ENCODE measurements around the gene EFTUD2. TPM values are rescaled to one million over a fixed set of nuclear protein-coding genes. Genes with fewer than 3 reads are reported as not detected.

Gene EFTUD2
- total and polyA plus RNA-seq, 2 donors = 44.0 to 65.8 TPM

DNA sequence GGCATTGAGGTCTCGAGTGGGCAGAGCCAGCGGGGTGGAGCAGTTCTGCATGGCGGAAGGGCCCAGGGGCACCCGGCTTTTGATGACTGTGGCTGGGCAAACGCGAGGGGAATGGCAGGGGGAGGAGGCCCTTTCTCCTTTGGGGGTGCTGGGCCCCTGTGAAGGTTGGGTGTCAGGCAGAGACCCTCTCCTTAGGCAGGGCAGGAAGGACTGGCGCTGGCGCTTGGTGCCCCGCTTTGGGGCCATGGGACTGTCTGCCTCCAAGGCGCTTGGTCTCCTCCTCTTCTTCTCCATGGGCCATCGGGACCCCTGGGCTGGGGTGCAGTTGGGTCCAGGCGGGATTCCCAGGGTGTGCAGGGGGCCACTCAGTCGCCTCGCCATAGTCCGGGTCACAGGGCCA is 28.9 kb upstream of the EFTUD2 start:
- Histone ChIP-seq H3K4me3 (ENCODE audit: low read length in 2 of 2) (no peak overlapping the region), H3K4me1 (ENCODE audit: control insufficient read depth in 2 of 2, insufficient read depth in 2 of 2, low read length in 2 of 2) (no peaks in the 10 kb centered on the region), H3K27me3 (ENCODE audit: control insufficient read depth in 2 of 2, insufficient read depth in 1 of 2, low read length in 1 of 2) (peaks cover 0 to 4% of the 10 kb centered on the region in 2 donors), H3K9me3 (ENCODE audit: control insufficient read depth in 2 of 2, insufficient read depth in 1 of 2, low read length in 1 of 2) (no peaks in the 10 kb centered on the region), H3K27ac (ENCODE audit: low read depth in 1 of 2, low read length in 1 of 2) (no peak overlapping the region), H3K36me3 (ENCODE audit: control insufficient read depth in 2 of 2, insufficient read depth in 2 of 2, low read length in 1 of 2) (peaks cover 64 to 75% of the 10 kb centered on the region in 2 donors)
- 97% methylated on average over 15 of the region's 15 CpGs for WGBS
- no peak for DNase-seq (ENCODE audit: low read depth in 6 of 9, low spot score in 9 of 9)

- Histone ChIP-seq H3K27ac (ENCODE audit: low read depth in 1 of 2, low read length in 1 of 2) (no peak overlapping the region), H3K36me3 (ENCODE audit: control insufficient read depth in 2 of 2, insufficient read depth in 2 of 2, low read length in 1 of 2) (peaks cover 60 to 70% of the 10 kb centered on the region in 2 donors), H3K9me3 (ENCODE audit: control insufficient read depth in 2 of 2, insufficient read depth in 1 of 2, low read length in 1 of 2) (no peaks in the 10 kb centered on the region), H3K27me3 (ENCODE audit: control insufficient read depth in 2 of 2, insufficient read depth in 1 of 2, low read length in 1 of 2) (peaks cover 0 to 8% of the 10 kb centered on the region in 2 donors), H3K4me3 (ENCODE audit: low read length in 2 of 2) (no peak overlapping the region), H3K4me1 (ENCODE audit: control insufficient read depth in 2 of 2, insufficient read depth in 2 of 2, low read length in 2 of 2) (no peaks in the 10 kb centered on the region)
- 98% methylated on average over 3 of the region's 3 CpGs for WGBS
- no peak for DNase-seq (ENCODE audit: low read depth in 6 of 9, low spot score in 9 of 9)
Measured at GRCh38 chr17:44927696-44928095, 28.5 kb upstream of the EFTUD2 start.

DNA sequence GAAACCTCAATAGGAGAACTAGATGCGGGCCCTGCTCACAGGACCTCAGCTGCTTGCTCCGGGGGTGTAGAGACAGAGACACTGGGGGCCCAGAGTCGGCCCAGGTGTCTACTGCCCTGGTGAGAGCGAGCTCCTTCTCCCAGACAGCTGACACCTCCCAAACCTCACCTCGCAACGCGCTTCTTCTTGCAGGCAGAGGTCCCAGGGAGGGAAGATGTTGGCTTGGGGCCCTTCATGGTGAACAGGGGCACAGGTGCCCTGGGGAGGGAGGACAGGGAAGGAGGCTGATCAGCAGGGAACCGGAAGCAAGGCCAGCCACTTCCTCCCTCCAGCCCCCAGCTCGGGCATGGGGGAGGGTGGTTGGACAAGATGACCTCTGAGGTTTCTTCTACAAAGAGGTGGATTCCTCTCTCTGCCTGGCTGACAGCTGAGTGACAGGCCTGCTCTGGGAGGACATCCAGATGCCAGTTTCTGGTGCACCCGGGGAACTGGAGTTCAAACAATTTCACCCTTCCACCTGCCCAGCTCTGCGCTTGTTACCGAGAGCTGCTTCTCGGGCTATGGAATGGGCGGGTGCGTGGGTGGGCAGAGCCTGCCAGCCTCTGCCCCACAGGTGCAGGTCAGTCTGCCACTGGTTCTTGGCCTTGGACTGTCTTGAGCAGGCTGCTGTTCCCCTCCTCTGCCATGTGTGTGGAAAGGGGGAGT is 27.7 kb upstream of the EFTUD2 start:
- H3K4me3 ChIP-seq (ENCODE audit: low read length in 2 of 2) = no peak overlapping the region
- DNase-seq (ENCODE audit: low read depth in 6 of 9, low spot score in 9 of 9) = no peak
- H3K27ac ChIP-seq (ENCODE audit: low read depth in 1 of 2, low read length in 1 of 2) = no peak overlapping the region
- peaks cover 53 to 63% of the 10 kb centered on the region in 2 donors for H3K36me3 ChIP-seq (ENCODE audit: control insufficient read depth in 2 of 2, insufficient read depth in 2 of 2, low read length in 1 of 2)
- WGBS = 94% methylated on average over 15 of the region's 15 CpGs
- H3K9me3 ChIP-seq (ENCODE audit: control insufficient read depth in 2 of 2, insufficient read depth in 1 of 2, low read length in 1 of 2) = no peaks in the 10 kb centered on the region
- no peaks in the 10 kb centered on the region for H3K4me1 ChIP-seq (ENCODE audit: control insufficient read depth in 2 of 2, insufficient read depth in 2 of 2, low read length in 2 of 2)
- peaks cover 0 to 16% of the 10 kb centered on the region in 2 donors for H3K27me3 ChIP-seq (ENCODE audit: control insufficient read depth in 2 of 2, insufficient read depth in 1 of 2, low read length in 1 of 2)

GRCh38 chr17:44925731-44926697 is 26.8 kb upstream of the EFTUD2 start:
- no peak overlapping the region for H3K4me3 ChIP-seq (ENCODE audit: low read length in 2 of 2)
- peaks cover 0 to 24% of the 10 kb centered on the region in 2 donors for H3K27me3 ChIP-seq (ENCODE audit: control insufficient read depth in 2 of 2, insufficient read depth in 1 of 2, low read length in 1 of 2)
- H3K4me1 ChIP-seq (ENCODE audit: control insufficient read depth in 2 of 2, insufficient read depth in 2 of 2, low read length in 2 of 2) = no peaks in the 10 kb centered on the region
- 97% methylated on average over 18 of the region's 18 CpGs for WGBS
- H3K27ac ChIP-seq (ENCODE audit: low read depth in 1 of 2, low read length in 1 of 2) = no peak overlapping the region
- peaks cover 44 to 53% of the 10 kb centered on the region in 2 donors for H3K36me3 ChIP-seq (ENCODE audit: control insufficient read depth in 2 of 2, insufficient read depth in 2 of 2, low read length in 1 of 2)
- no peak for DNase-seq (ENCODE audit: low read depth in 6 of 9, low spot score in 9 of 9)
- no peaks in the 10 kb centered on the region for H3K9me3 ChIP-seq (ENCODE audit: control insufficient read depth in 2 of 2, insufficient read depth in 1 of 2, low read length in 1 of 2)

DNA sequence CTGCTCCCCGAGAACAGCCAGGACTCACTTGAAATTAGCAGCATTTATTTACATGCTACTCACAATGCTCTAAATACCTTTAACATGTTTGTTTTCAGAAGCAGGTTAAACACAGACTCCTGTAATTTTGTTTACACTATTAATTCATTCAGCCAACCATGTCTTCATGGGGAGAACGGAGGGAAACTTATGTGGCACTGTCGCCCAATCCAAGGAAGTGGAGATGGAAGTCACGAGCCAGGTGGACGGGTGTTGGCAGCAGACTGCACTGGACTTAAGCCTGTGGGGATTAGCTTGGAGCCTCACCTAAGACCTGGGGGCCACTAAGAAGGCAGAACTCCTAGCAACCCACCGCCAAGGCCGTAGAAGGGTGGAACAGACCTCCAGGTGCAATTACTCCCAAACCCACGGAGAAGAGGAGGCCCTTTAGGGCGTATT is 24.9 kb upstream of the EFTUD2 start:
- Histone ChIP-seq H3K4me3 (ENCODE audit: low read length in 2 of 2) (no peak overlapping the region), H3K27me3 (ENCODE audit: control insufficient read depth in 2 of 2, insufficient read depth in 1 of 2, low read length in 1 of 2) (peaks cover 0 to 43% of the 10 kb centered on the region in 2 donors), H3K9me3 (ENCODE audit: control insufficient read depth in 2 of 2, insufficient read depth in 1 of 2, low read length in 1 of 2) (no peaks in the 10 kb centered on the region), H3K4me1 (ENCODE audit: control insufficient read depth in 2 of 2, insufficient read depth in 2 of 2, low read length in 2 of 2) (no peaks in the 10 kb centered on the region), H3K36me3 (ENCODE audit: control insufficient read depth in 2 of 2, insufficient read depth in 2 of 2, low read length in 1 of 2) (peaks cover 35% of the 10 kb centered on the region in 2 donors), H3K27ac (ENCODE audit: low read depth in 1 of 2, low read length in 1 of 2) (no peak overlapping the region)
- WGBS = 93% methylated on average over 9 of the region's 9 CpGs
- DNase-seq (ENCODE audit: low read depth in 6 of 9, low spot score in 9 of 9) = no peak

DNA sequence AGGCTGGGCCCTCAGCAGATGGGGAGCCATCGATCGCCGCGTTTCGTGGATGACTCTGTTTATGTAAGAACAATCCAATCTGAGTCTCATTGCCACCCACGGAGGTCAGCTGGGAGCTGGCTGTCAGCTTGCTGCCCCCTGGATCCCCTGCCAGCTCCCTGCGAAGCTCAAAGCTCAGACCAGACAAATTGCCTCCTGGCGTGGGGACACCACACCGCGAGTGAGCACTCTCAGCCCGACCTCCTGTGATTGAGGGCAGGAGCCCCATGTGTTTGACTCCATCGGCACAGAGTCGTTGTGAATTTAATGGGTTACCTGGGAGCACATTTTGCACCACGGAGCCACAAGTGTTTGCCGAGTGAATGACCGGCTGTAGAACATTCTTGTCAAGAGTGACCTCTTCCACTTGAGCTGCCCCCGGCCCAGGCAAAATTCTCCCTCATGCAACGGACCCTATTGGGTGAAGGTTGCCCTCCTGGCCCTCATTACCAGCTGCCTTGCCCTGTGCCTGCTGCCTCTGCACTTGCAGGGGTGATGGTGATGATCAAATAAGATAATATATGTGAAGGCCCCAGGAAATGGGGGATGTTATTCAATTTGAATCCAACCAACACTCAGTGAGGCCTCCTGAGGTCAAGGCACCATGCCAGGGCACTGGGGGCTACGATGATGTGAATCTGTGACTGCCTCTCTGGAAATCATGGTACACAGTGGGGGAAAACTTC is 23.7 kb upstream of the EFTUD2 start:
- DNase-seq (ENCODE audit: low read depth in 6 of 9, low spot score in 9 of 9) = no peak
- H3K27ac ChIP-seq (ENCODE audit: low read depth in 1 of 2, low read length in 1 of 2) = no peak overlapping the region
- H3K36me3 ChIP-seq (ENCODE audit: control insufficient read depth in 2 of 2, insufficient read depth in 2 of 2, low read length in 1 of 2) = peaks cover 22 to 23% of the 10 kb centered on the region in 2 donors
- WGBS = 91% methylated on average over 19 of the region's 19 CpGs
- no peaks in the 10 kb centered on the region for H3K4me1 ChIP-seq (ENCODE audit: control insufficient read depth in 2 of 2, insufficient read depth in 2 of 2, low read length in 2 of 2)
- H3K4me3 ChIP-seq (ENCODE audit: low read length in 2 of 2) = no peak overlapping the region
- no peaks in the 10 kb centered on the region for H3K9me3 ChIP-seq (ENCODE audit: control insufficient read depth in 2 of 2, insufficient read depth in 1 of 2, low read length in 1 of 2)
- H3K27me3 ChIP-seq (ENCODE audit: control insufficient read depth in 2 of 2, insufficient read depth in 1 of 2, low read length in 1 of 2) = peaks cover 0 to 51% of the 10 kb centered on the region in 2 donors

- no peak for DNase-seq (ENCODE audit: low read depth in 6 of 9, low spot score in 9 of 9)
- peaks cover 0 to 56% of the 10 kb centered on the region in 2 donors for H3K27me3 ChIP-seq (ENCODE audit: control insufficient read depth in 2 of 2, insufficient read depth in 1 of 2, low read length in 1 of 2)
- 95% methylated on average over 6 of the region's 6 CpGs for WGBS
- H3K4me3 ChIP-seq (ENCODE audit: low read length in 2 of 2) = no peak overlapping the region
- no peaks in the 10 kb centered on the region for H3K4me1 ChIP-seq (ENCODE audit: control insufficient read depth in 2 of 2, insufficient read depth in 2 of 2, low read length in 2 of 2)
- no peaks in the 10 kb centered on the region for H3K9me3 ChIP-seq (ENCODE audit: control insufficient read depth in 2 of 2, insufficient read depth in 1 of 2, low read length in 1 of 2)
- no peak overlapping the region for H3K27ac ChIP-seq (ENCODE audit: low read depth in 1 of 2, low read length in 1 of 2)
- peaks cover 15 to 16% of the 10 kb centered on the region in 2 donors for H3K36me3 ChIP-seq (ENCODE audit: control insufficient read depth in 2 of 2, insufficient read depth in 2 of 2, low read length in 1 of 2)
Measured at GRCh38 chr17:44922136-44922535, 22.9 kb upstream of the EFTUD2 start.

- DNase-seq (ENCODE audit: low read depth in 6 of 9, low spot score in 9 of 9) = no peak
- Histone ChIP-seq H3K4me3 (ENCODE audit: low read length in 2 of 2) (no peak overlapping the region), H3K27ac (ENCODE audit: low read depth in 1 of 2, low read length in 1 of 2) (no peak overlapping the region), H3K36me3 (ENCODE audit: control insufficient read depth in 2 of 2, insufficient read depth in 2 of 2, low read length in 1 of 2) (peaks cover 7% of the 10 kb centered on the region in 2 donors), H3K4me1 (ENCODE audit: control insufficient read depth in 2 of 2, insufficient read depth in 2 of 2, low read length in 2 of 2) (no peaks in the 10 kb centered on the region), H3K9me3 (ENCODE audit: control insufficient read depth in 2 of 2, insufficient read depth in 1 of 2, low read length in 1 of 2) (no peaks in the 10 kb centered on the region), H3K27me3 (ENCODE audit: control insufficient read depth in 2 of 2, insufficient read depth in 1 of 2, low read length in 1 of 2) (peaks cover 0 to 60% of the 10 kb centered on the region in 2 donors)
- 80% methylated on average over 11 of the region's 11 CpGs for WGBS
Measured at GRCh38 chr17:44921122-44921882, 22.1 kb upstream of the EFTUD2 start.

Data from thymus (tissue), 11 donors.